Measurements from ENCODE around the gene GPR176.

Gene GPR176

DNA sequence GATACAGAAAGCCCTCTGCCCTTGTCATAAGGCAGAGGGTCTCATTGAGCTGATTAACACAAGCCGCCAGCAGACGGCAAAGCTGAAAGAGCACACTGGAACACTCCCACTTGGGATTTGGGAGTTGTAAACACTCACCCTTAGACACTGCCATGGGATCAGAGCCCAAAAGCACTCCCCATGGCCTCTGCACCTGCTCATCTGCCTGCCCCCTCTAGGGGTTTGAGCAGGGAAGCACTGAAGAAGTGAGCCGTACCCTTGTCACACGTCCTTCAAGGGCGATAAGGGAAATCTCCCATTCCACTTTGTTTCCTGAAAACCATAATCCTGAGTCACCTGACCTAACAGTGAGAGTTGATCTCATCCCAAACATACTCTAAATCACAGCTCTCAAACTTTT lies 152.1 kb downstream of the GPR176 start:
- POLR2A ChIA-PET, result no interaction called here
- CTCF ChIA-PET, result interaction anchor here (1.5 to 3.6 kb wide), 2 partner anchors 10 to 82 kb away, joined by 4 to 24 read pairs; no protein-coding TSS in a partner anchor

DNA sequence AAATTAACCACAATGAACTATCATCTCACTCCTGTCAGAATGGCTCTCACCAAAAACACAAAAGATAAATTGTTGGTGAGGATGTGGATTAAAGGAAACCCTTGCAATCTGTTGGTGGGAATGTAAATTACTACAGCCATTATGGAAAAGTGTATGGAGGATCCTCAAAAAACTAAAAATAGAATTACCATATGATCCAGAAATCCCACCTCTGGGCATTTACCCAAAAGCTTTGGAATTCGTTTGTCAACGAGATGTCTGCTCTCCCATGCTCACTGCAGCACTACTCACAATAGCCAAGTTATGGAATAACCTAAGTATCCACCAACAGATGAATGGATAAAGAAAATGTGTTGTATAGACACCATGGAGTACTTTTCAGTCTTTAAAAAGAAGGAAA lies 159.1 kb downstream of the GPR176 start:
- H3K36me3 ChIP-seq (ENCODE audit: control insufficient read depth in 4 of 4, insufficient read depth in 4 of 4, low read length in 3 of 4), result no peaks in the 10 kb centered on the region
- no peak overlapping the region for H3K27ac ChIP-seq (ENCODE audit: insufficient read depth in 1 of 2, low read depth in 1 of 2, low read length in 2 of 2, poor library complexity in 1 of 2, severe bottlenecking in 2 of 2)
- POLR2A ChIA-PET, result interaction anchor here (0.7 kb wide), 1 partner anchor 22 kb away, joined by 3 read pairs; the partner anchor contains the start of gene FSIP1
- H3K9me3 ChIP-seq (ENCODE audit: control extremely low read depth in 1 of 5, control insufficient read depth in 4 of 5, insufficient read depth in 2 of 5, low read depth in 1 of 5, low read length in 4 of 5), result no peaks in the 10 kb centered on the region
- no peaks in the 10 kb centered on the region for H3K4me1 ChIP-seq (ENCODE audit: control extremely low read depth in 1 of 4, control insufficient read depth in 4 of 4, insufficient read depth in 4 of 4, low read length in 3 of 4)
- no peaks in the 10 kb centered on the region for H3K27me3 ChIP-seq (replicated peaks in 2 of 5; ENCODE audit: control insufficient read depth in 4 of 5, insufficient read depth in 5 of 5, low read length in 4 of 5)
- no CpG with 5 or more reads among the region's 2 CpGs for WGBS (ENCODE audit: insufficient coverage)
- H3K4me3 ChIP-seq (ENCODE audit: control insufficient read depth in 1 of 7, extremely low read depth in 1 of 7, insufficient read depth in 4 of 7, low read depth in 2 of 7, low read length in 6 of 7), result no peak overlapping the region
- no peak for DNase-seq
- CTCF ChIA-PET, result interaction anchor here (1.1 kb wide), 1 partner anchor 175 kb away, joined by 4 read pairs; no protein-coding TSS in a partner anchor

More for the DNA sequence above, 152.1 kb downstream of the GPR176 start:
- Histone ChIP-seq H3K4me3 (ENCODE audit: control insufficient read depth in 1 of 7, extremely low read depth in 1 of 7, insufficient read depth in 4 of 7, low read depth in 2 of 7, low read length in 6 of 7) (no peak overlapping the region), H3K4me1 (ENCODE audit: control extremely low read depth in 1 of 4, control insufficient read depth in 4 of 4, insufficient read depth in 4 of 4, low read length in 3 of 4) (peaks cover 0 to 12% (median 0%) of the 10 kb centered on the region in 4 experiments), H3K27me3 (replicated peaks in 2 of 5; ENCODE audit: control insufficient read depth in 4 of 5, insufficient read depth in 5 of 5, low read length in 4 of 5) (no peaks in the 10 kb centered on the region), H3K27ac (ENCODE audit: insufficient read depth in 1 of 2, low read depth in 1 of 2, low read length in 2 of 2, poor library complexity in 1 of 2, severe bottlenecking in 2 of 2) (no peak overlapping the region), H3K36me3 (ENCODE audit: control insufficient read depth in 4 of 4, insufficient read depth in 4 of 4, low read length in 3 of 4) (no peaks in the 10 kb centered on the region), H3K9me3 (ENCODE audit: control extremely low read depth in 1 of 5, control insufficient read depth in 4 of 5, insufficient read depth in 2 of 5, low read depth in 1 of 5, low read length in 4 of 5) (no peaks in the 10 kb centered on the region)
- 93% methylated on average over 5 of the region's 5 CpGs for WGBS (ENCODE audit: insufficient coverage)
- no peak for DNase-seq

DNA sequence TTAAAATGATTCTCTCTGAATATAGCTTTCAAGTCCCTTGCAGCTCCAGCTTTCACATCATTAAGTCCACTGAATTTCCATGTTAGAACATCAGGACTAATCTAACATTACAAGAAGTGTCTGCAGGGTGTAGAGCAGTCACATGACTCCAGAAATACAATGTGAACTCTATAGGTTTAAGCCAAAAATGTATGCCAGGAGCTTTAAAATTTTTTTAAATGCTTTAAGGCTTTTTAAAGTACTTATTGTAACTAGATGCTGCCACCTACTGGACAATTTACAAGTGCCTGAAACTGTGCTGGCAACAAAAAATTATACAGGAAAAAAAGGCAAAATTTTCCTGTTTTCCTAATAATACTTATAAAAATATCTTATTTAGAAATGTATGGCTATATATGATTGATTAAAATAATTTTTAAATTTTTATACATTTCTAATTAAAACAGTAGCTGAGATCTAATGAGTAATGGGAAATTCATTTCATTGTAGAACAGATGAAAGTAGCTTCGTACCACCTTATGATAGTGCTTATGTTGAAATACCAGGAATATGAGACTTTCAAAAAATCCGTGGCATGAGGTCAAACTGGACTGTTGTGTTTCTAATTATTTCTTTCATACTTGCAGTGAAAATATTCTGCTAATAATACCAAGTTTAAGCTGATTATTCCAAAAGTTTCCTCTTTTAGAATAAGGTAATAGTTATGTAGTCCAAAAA lies 163.1 kb downstream of the GPR176 start:
- Histone ChIP-seq H3K36me3 (ENCODE audit: control insufficient read depth in 4 of 4, insufficient read depth in 4 of 4, low read length in 3 of 4) (no peaks in the 10 kb centered on the region), H3K27me3 (replicated peaks in 2 of 5; ENCODE audit: control insufficient read depth in 4 of 5, insufficient read depth in 5 of 5, low read length in 4 of 5) (no peaks in the 10 kb centered on the region), H3K4me1 (ENCODE audit: control extremely low read depth in 1 of 4, control insufficient read depth in 4 of 4, insufficient read depth in 4 of 4, low read length in 3 of 4) (no peaks in the 10 kb centered on the region), H3K27ac (ENCODE audit: insufficient read depth in 1 of 2, low read depth in 1 of 2, low read length in 2 of 2, poor library complexity in 1 of 2, severe bottlenecking in 2 of 2) (no peak overlapping the region), H3K9me3 (ENCODE audit: control extremely low read depth in 1 of 5, control insufficient read depth in 4 of 5, insufficient read depth in 2 of 5, low read depth in 1 of 5, low read length in 4 of 5) (peaks cover 0 to 2% (median 0%) of the 10 kb centered on the region in 5 experiments), H3K4me3 (ENCODE audit: control insufficient read depth in 1 of 7, extremely low read depth in 1 of 7, insufficient read depth in 4 of 7, low read depth in 2 of 7, low read length in 6 of 7) (no peak overlapping the region)
- CTCF ChIA-PET, result interaction anchor here (0.7 to 5.3 kb wide), 34 partner anchors 8 to 1331 kb away, joined by 3 to 61 read pairs (median 4); no protein-coding TSS in a partner anchor
- POLR2A ChIA-PET, result interaction anchor here (0.6 kb wide), 1 partner anchor 71 kb away, joined by 3 read pairs; no protein-coding TSS in a partner anchor
- WGBS (ENCODE audit: insufficient coverage), result no CpG with 5 or more reads among the region's 2 CpGs
- peak; percentile 60 to 76 (median 72) for DNase-seq

DNA sequence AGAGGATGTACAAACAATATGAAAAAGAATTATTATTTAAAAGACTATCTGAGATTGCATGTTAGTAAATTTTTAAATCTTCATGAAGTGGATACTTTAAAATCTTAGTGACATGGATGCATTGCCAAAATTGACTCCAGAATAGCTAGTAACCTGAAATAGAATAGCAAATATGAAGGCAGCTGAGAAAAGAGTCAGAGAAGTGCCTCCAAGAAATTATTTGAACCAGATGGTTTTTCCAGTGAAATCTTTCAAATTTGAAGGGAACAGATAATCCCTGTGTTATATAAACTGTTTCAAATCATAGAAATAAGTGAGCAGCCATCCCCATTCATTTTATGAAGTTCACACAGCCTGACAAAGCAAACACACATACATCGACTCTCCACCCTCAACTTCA lies 167.1 kb downstream of the GPR176 start:
- no peaks in the 10 kb centered on the region for H3K36me3 ChIP-seq (ENCODE audit: control insufficient read depth in 4 of 4, insufficient read depth in 4 of 4, low read length in 3 of 4)
- H3K4me3 ChIP-seq (ENCODE audit: control insufficient read depth in 1 of 7, extremely low read depth in 1 of 7, insufficient read depth in 4 of 7, low read depth in 2 of 7, low read length in 6 of 7), result no peak overlapping the region
- ChIA-PET POLR2A (no interaction called here), CTCF (no interaction called here)
- peaks cover 0 to 2% (median 0%) of the 10 kb centered on the region in 5 experiments for H3K9me3 ChIP-seq (ENCODE audit: control extremely low read depth in 1 of 5, control insufficient read depth in 4 of 5, insufficient read depth in 2 of 5, low read depth in 1 of 5, low read length in 4 of 5)
- no peak overlapping the region for H3K27ac ChIP-seq (ENCODE audit: insufficient read depth in 1 of 2, low read depth in 1 of 2, low read length in 2 of 2, poor library complexity in 1 of 2, severe bottlenecking in 2 of 2)
- no CpG with 5 or more reads among the region's 1 CpG for WGBS (ENCODE audit: insufficient coverage)
- no peaks in the 10 kb centered on the region for H3K4me1 ChIP-seq (ENCODE audit: control extremely low read depth in 1 of 4, control insufficient read depth in 4 of 4, insufficient read depth in 4 of 4, low read length in 3 of 4)
- no peak for DNase-seq
- no peaks in the 10 kb centered on the region for H3K27me3 ChIP-seq (replicated peaks in 2 of 5; ENCODE audit: control insufficient read depth in 4 of 5, insufficient read depth in 5 of 5, low read length in 4 of 5)

DNA sequence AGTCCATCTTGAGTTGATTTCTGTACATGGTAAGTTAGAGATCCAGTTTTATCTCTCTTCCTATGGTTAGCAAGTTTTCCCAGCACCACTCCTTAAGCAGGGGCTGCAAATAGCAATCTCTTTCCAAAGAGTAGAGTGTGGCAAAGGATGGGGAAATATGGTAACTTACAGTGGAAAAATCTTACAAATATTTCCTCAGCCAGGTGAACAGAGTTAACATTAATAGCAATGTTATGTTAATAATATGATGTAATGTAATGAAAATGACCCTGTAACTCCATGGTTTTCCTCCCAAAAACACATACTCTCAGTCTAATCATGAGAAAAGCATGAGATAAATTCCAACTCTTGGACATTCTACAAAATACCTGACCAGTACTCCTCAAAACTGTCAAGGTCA lies 167.8 kb downstream of the GPR176 start:
- no peaks in the 10 kb centered on the region for H3K27me3 ChIP-seq (replicated peaks in 2 of 5; ENCODE audit: control insufficient read depth in 4 of 5, insufficient read depth in 5 of 5, low read length in 4 of 5)
- no peak overlapping the region for H3K4me3 ChIP-seq (ENCODE audit: control insufficient read depth in 1 of 7, extremely low read depth in 1 of 7, insufficient read depth in 4 of 7, low read depth in 2 of 7, low read length in 6 of 7)
- POLR2A ChIA-PET, result no interaction called here
- DNase-seq, result no peak
- H3K4me1 ChIP-seq (ENCODE audit: control extremely low read depth in 1 of 4, control insufficient read depth in 4 of 4, insufficient read depth in 4 of 4, low read length in 3 of 4), result no peaks in the 10 kb centered on the region
- no peak overlapping the region for H3K27ac ChIP-seq (ENCODE audit: insufficient read depth in 1 of 2, low read depth in 1 of 2, low read length in 2 of 2, poor library complexity in 1 of 2, severe bottlenecking in 2 of 2)
- H3K9me3 ChIP-seq (ENCODE audit: control extremely low read depth in 1 of 5, control insufficient read depth in 4 of 5, insufficient read depth in 2 of 5, low read depth in 1 of 5, low read length in 4 of 5), result peaks cover 0 to 2% (median 0%) of the 10 kb centered on the region in 5 experiments
- H3K36me3 ChIP-seq (ENCODE audit: control insufficient read depth in 4 of 4, insufficient read depth in 4 of 4, low read length in 3 of 4), result no peaks in the 10 kb centered on the region
- CTCF ChIA-PET, result no interaction called here

All from common myeloid progenitor, CD34-positive (primary cell).